Trophoblast cell (in vitro differentiated cells and primary cell): ENCODE measurements around the gene PLPP1.

Experiments used
- DNase-seq, 2 donors: peaks; one replicate each; pipeline ENCODE4 v3.0.0-alpha.2; 2016
- H2AFZ ChIP-seq: 2 replicates; pipeline ENCODE4 v1.6.1; 2013; ENCODE audit warnings: low read length, moderate library complexity, mild to moderate bottlenecking; ENCODE audit not compliant: insufficient read depth, poor library complexity
- H2AK5ac ChIP-seq: 2 replicates; pipeline ENCODE4 v1.6.1; 2013; ENCODE audit warnings: mild to moderate bottlenecking, low read length
- H2BK120ac ChIP-seq: 2 replicates; pipeline ENCODE4 v1.6.1; 2013; ENCODE audit warnings: low read length, mild to moderate bottlenecking, moderate library complexity; ENCODE audit not compliant: insufficient read depth, poor library complexity
- H2BK12ac ChIP-seq: 2 replicates; pipeline ENCODE4 v1.6.1; 2013; ENCODE audit warnings: mild to moderate bottlenecking, low read length, moderate library complexity
- H2BK5ac ChIP-seq: 2 replicates; pipeline ENCODE4 v1.6.1; 2013; ENCODE audit warnings: low read length, low read depth, moderate library complexity, mild to moderate bottlenecking; ENCODE audit not compliant: poor library complexity
- H3K14ac ChIP-seq: 2 replicates; pipeline ENCODE4 v1.6.1; 2013; ENCODE audit warnings: mild to moderate bottlenecking, low read length
- H3K18ac ChIP-seq: 2 replicates; pipeline ENCODE4 v1.6.1; 2013; ENCODE audit warnings: mild to moderate bottlenecking, low read length
- H3K23ac ChIP-seq: 2 replicates; pipeline ENCODE4 v1.6.1; 2013; ENCODE audit warnings: low read length
- H3K27ac ChIP-seq: 2 replicates; pipeline ENCODE4 v1.5.1; 2013; ENCODE audit warnings: low read depth, mild to moderate bottlenecking, inconsistent platforms, low read length, moderate library complexity
- H3K27me3 ChIP-seq: 2 replicates; pipeline ENCODE4 v1.6.1; 2013; ENCODE audit warnings: inconsistent platforms, mild to moderate bottlenecking, low read length, moderate library complexity; ENCODE audit not compliant: insufficient read depth
- H3K36me3 ChIP-seq, 2 experiments: 1 replicate in 1 of 2; 2 replicates in 1 of 2; pipeline ENCODE4 v1.6.1; 2013; ENCODE audit warnings: low read length in 2 of 2, mild to moderate bottlenecking in 2 of 2, moderate library complexity in 1 of 2; ENCODE audit not compliant: insufficient read depth in 2 of 2, control insufficient read depth in 1 of 2
- H3K4ac ChIP-seq: 2 replicates; pipeline ENCODE4 v1.6.1; 2013; ENCODE audit warnings: low read depth, mild to moderate bottlenecking, low read length, moderate library complexity
- H3K4me1 ChIP-seq, 2 experiments: 1 replicate in 1 of 2; 2 replicates in 1 of 2; pipeline ENCODE4 v1.6.1; 2013; ENCODE audit warnings: low read length in 2 of 2, mild to moderate bottlenecking in 2 of 2, moderate library complexity in 1 of 2; ENCODE audit not compliant: insufficient read depth in 2 of 2, control insufficient read depth in 1 of 2
- H3K4me2 ChIP-seq: 2 replicates; pipeline ENCODE4 v1.6.1; 2013; ENCODE audit warnings: inconsistent platforms, mild to moderate bottlenecking, low read length, moderate library complexity
- H3K4me3 ChIP-seq: 2 replicates; pipeline ENCODE4 v1.5.1; 2013; ENCODE audit warnings: mild to moderate bottlenecking, low read depth, low read length, inconsistent platforms
- H3K79me1 ChIP-seq: one replicate; pipeline ENCODE4 v1.6.1; 2013; ENCODE audit warnings: low read length
- H3K79me2 ChIP-seq: 2 replicates; pipeline ENCODE4 v1.6.1; 2013; ENCODE audit warnings: low read length, mild to moderate bottlenecking; ENCODE audit not compliant: control insufficient read depth, insufficient read depth, poor library complexity
- H3K9ac ChIP-seq: 2 replicates; pipeline ENCODE4 v1.6.1; 2013; ENCODE audit warnings: mild to moderate bottlenecking, low read length
- H3K9me3 ChIP-seq: 2 replicates; pipeline ENCODE4 v1.6.1; 2013; ENCODE audit warnings: low read depth, mild to moderate bottlenecking, control low read depth, inconsistent platforms, low read length; ENCODE audit not compliant: insufficient read depth
- H4K12ac ChIP-seq: 2 replicates; pipeline ENCODE4 v1.6.1; 2013; ENCODE audit warnings: low read depth, mild to moderate bottlenecking, low read length, moderate library complexity
- H4K8ac ChIP-seq: 2 replicates; pipeline ENCODE4 v1.6.1; 2013; ENCODE audit warnings: low read depth, mild to moderate bottlenecking, low read length, moderate library complexity
- H4K91ac ChIP-seq: one replicate; pipeline ENCODE4 v1.6.1; 2013; ENCODE audit warnings: low read depth, mild to moderate bottlenecking, low read length, moderate library complexity
- WGBS: extraction: QIAGEN DNeasy Blood & Tissue Kit; methylation state at CpG from one replicate; pipeline ENCODE4 v1.1.7; 2013; ENCODE audit warnings: missing lambda C conversion rate; ENCODE audit not compliant: insufficient read length, insufficient coverage; ENCODE audit errors: extremely low coverage; 5-methylcytosine and 5-hydroxymethylcytosine counted together

The PLPP1 gene

DNA sequence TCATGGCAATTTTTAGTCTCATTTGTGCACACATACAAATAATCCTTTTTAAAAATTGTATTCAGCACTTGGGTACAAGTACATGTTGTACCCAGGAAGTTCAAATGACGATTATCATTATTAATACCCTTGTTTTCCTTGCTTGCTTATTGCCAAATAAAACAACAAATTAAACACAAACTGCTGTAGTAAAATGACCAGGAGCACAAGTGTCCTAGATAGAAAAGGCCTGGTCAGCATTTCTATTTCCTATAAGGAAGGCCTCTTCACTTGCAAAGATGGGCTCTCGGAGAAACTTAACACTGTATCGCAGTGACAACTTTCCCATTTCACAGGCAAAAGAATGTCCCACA is 34.7 kb upstream of the PLPP1 start:
- peak overlapping the region; percentile 90 for H4K8ac ChIP-seq
- peaks cover 2% of the 10 kb centered on the region for H3K79me2 ChIP-seq
- peak overlapping the region; percentile 64 for H2BK5ac ChIP-seq
- H4K12ac ChIP-seq = peak overlapping the region; percentile 59
- peak overlapping the region; percentile 77 for H2BK12ac ChIP-seq
- no peak overlapping the region for H3K18ac ChIP-seq
- H2BK120ac ChIP-seq = peak overlapping the region; percentile 96
- H3K14ac ChIP-seq = peak overlapping the region; percentile 89
- no peaks in the 10 kb centered on the region for H3K9me3 ChIP-seq
- H3K79me1 ChIP-seq = peaks cover 26% of the 10 kb centered on the region
- H3K9ac ChIP-seq = no peak overlapping the region
- DNase-seq = no peak
- H3K4me3 ChIP-seq = no peak overlapping the region
- no peak overlapping the region for H3K23ac ChIP-seq
- no CpG with 5 or more reads among the region's 3 CpGs for WGBS
- no peak overlapping the region for H2AFZ ChIP-seq
- peaks cover 10 to 12% of the 10 kb centered on the region in 2 experiments for H3K4me1 ChIP-seq
- peak overlapping the region; percentile 99 for H3K27ac ChIP-seq
- H3K4ac ChIP-seq = peak overlapping the region; percentile 55
- H4K91ac ChIP-seq = peak overlapping the region; percentile 62
- H3K36me3 ChIP-seq = no peaks in the 10 kb centered on the region
- H2AK5ac ChIP-seq = peak overlapping the region; percentile 94
- no peaks in the 10 kb centered on the region for H3K27me3 ChIP-seq
- no peak overlapping the region for H3K4me2 ChIP-seq

DNA sequence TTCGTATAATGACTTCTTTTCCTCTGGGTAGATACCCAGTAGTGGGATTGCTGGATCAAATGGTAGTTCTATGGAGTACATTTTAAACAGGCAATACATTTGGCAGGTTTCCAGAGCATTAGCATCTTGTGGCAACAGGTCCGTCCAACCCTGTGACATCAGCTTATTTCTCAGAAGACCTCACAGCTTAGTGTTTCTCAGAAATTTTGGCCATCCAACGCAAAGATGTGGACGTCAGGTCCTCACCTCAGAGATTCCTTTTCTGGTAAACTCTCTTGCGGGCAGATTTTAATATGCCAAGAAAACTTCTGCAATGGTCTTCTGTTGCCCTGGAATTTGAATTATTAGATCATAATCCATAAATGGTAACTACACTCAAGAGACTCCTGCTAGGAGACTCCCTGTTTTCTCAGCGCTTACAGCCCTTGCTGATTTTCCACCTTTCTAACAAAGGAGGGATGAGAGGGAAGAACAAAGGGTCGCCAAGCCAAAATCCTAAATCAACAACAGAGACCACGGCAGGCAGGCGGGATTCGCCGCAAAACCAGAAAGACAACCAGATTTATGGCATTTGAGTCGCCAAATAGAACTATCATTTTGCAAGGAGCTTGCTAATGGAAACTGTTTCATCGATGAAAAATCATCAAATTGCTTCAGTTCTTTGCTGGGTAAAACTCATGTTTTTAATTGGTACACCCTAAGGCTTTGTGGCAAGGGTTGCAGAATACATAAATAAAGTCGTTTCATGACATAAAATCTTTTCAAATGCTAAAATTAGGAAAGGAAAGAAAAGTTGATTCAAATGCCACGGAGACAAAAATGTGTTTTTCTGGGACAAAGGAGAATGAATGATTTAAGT is 34.1 kb upstream of the PLPP1 start:
- Histone ChIP-seq H3K36me3 (no peaks in the 10 kb centered on the region), H3K18ac (peak overlapping the region; percentile 35), H3K27ac (peak overlapping the region; percentile 99)

GRCh38 chr5:55564721-55565120 is 30.0 kb upstream of the PLPP1 start:
- Histone ChIP-seq H4K12ac (no peak overlapping the region), H3K36me3 (no peaks in the 10 kb centered on the region), H3K23ac (no peak overlapping the region), H2BK12ac (no peak overlapping the region), H3K27me3 (no peaks in the 10 kb centered on the region), H4K8ac (no peak overlapping the region), H3K4me3 (no peak overlapping the region), H3K9me3 (no peaks in the 10 kb centered on the region), H3K14ac (no peak overlapping the region), H3K4me2 (no peak overlapping the region), H3K18ac (no peak overlapping the region), H2BK120ac (no peak overlapping the region), H3K4me1 (peaks cover 4 to 6% of the 10 kb centered on the region in 2 experiments), H2AK5ac (no peak overlapping the region), H3K79me1 (peaks cover 11% of the 10 kb centered on the region), H3K9ac (no peak overlapping the region), H3K27ac (no peak overlapping the region), H4K91ac (no peak overlapping the region), H2AFZ (no peak overlapping the region), H3K79me2 (peaks cover 2% of the 10 kb centered on the region), H2BK5ac (no peak overlapping the region), H3K4ac (no peak overlapping the region)
- no CpG with 5 or more reads among the region's 3 CpGs for WGBS
- no peak for DNase-seq

More for the DNA sequence above, 34.1 kb upstream of the PLPP1 start:
- Histone ChIP-seq H3K9ac (no peak overlapping the region), H3K9me3 (no peaks in the 10 kb centered on the region), H3K4ac (peak overlapping the region; percentile 91), H3K27me3 (no peaks in the 10 kb centered on the region), H4K91ac (peak overlapping the region; percentile 90), H2AFZ (no peak overlapping the region), H2AK5ac (peak overlapping the region; percentile 96), H3K23ac (no peak overlapping the region), H4K12ac (no peak overlapping the region), H3K14ac (peak overlapping the region; percentile 92), H3K4me1 (peaks cover 10 to 12% of the 10 kb centered on the region in 2 experiments), H2BK12ac (peak overlapping the region; percentile 100), H2BK120ac (peak overlapping the region; percentile 94), H4K8ac (peak overlapping the region; percentile 71), H2BK5ac (peak overlapping the region; percentile 92), H3K79me1 (peaks cover 24% of the 10 kb centered on the region), H3K79me2 (peaks cover 2% of the 10 kb centered on the region), H3K4me2 (no peak overlapping the region), H3K4me3 (no peak overlapping the region)
- DNase-seq = no peak
- WGBS = no CpG with 5 or more reads among the region's 15 CpGs

DNA sequence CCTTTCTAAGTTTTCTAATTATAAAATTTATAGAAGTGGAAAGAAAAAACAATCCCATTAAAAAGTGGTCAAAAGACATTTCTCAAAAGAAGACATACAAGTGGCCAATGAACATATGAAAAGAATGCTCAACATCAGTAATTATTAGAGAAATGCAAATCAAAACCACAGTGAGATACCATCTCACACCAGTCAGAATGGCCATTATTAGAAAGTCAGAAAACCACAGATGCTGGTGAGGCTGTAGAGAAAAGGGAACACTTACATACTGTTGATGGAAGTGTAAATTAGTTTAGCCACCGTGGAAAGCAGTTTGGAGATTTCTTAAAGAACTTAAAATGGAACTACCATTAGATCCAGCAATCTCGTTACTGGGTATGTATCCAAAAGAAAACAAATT is 23.7 kb upstream of the PLPP1 start:
- Histone ChIP-seq H3K79me1 (no peaks in the 10 kb centered on the region), H2AK5ac (no peak overlapping the region), H3K4ac (no peak overlapping the region), H2BK12ac (no peak overlapping the region), H3K9me3 (no peaks in the 10 kb centered on the region), H3K4me3 (no peak overlapping the region), H4K12ac (no peak overlapping the region), H3K4me1 (no peaks in the 10 kb centered on the region), H4K8ac (no peak overlapping the region), H3K18ac (no peak overlapping the region), H2BK5ac (no peak overlapping the region), H3K27me3 (no peaks in the 10 kb centered on the region), H3K4me2 (no peak overlapping the region), H3K36me3 (no peaks in the 10 kb centered on the region), H3K14ac (no peak overlapping the region), H3K23ac (no peak overlapping the region), H3K27ac (no peak overlapping the region), H2AFZ (no peak overlapping the region), H3K9ac (no peak overlapping the region), H3K79me2 (no peaks in the 10 kb centered on the region), H2BK120ac (no peak overlapping the region), H4K91ac (no peak overlapping the region)
- no CpG with 5 or more reads among the region's 2 CpGs for WGBS
- DNase-seq = no peak
